GM23338 (cell line): ENCODE results near the gene SHANK2. TPM values are rescaled to one million over a fixed set of nuclear protein-coding genes. Genes with fewer than 3 reads are reported as not detected.

Source experiments
- ATAC-seq: fragments of 200-7000 bp; cut with Tn5 transposase; 3 replicates; pipeline ENCODE4 v1.9.1; 2020
- DNase-seq: peaks from one replicate; pipeline ENCODE4 v3.0.0-alpha.2; 2015; ENCODE audit warnings: low spot score
- H2AFZ ChIP-seq: fragments of 200-600 bp; sonication (generic); 2 replicates; pipeline ENCODE4 v1.8.0; 2016; ENCODE audit warnings: antibody characterized with exemption, mild to moderate bottlenecking, moderate library complexity
- H3F3A ChIP-seq: fragments of 200-600 bp; sonication (generic); replicated peaks from 2 replicates; pipeline ENCODE4 v1.8.0; 2017; ENCODE audit warnings: antibody characterized with exemption, mixed run types, low read depth
- H3K27ac ChIP-seq: fragments of 200-600 bp; sonication (generic); 2 replicates; pipeline ENCODE4 v1.6.1; 2016; ENCODE audit warnings: low read depth
- H3K27me3 ChIP-seq: fragments of 200-600 bp; sonication (generic); 2 replicates; pipeline ENCODE4 v1.8.0; 2016; ENCODE audit warnings: mild to moderate bottlenecking, mixed run types, moderate library complexity; ENCODE audit not compliant: insufficient read depth
- H3K36me3 ChIP-seq: fragments of 200-600 bp; sonication (generic); 2 replicates; pipeline ENCODE4 v1.8.0; 2016; ENCODE audit warnings: mild to moderate bottlenecking; ENCODE audit not compliant: insufficient read depth
- H3K4me1 ChIP-seq: fragments of 200-600 bp; sonication (generic); 2 replicates; pipeline ENCODE4 v1.8.0; 2016; ENCODE audit warnings: mild to moderate bottlenecking, moderate library complexity; ENCODE audit not compliant: insufficient read depth
- H3K4me2 ChIP-seq: fragments of 200-600 bp; sonication (generic); 2 replicates; pipeline ENCODE4 v1.7.1; 2017; ENCODE audit warnings: mixed run types
- H3K4me3 ChIP-seq: fragments of 200-600 bp; sonication (generic); 2 replicates; pipeline ENCODE4 v1.6.1; 2016; ENCODE audit warnings: mixed run types
- H3K79me2 ChIP-seq: fragments of 200-600 bp; sonication (generic); replicated peaks from 2 replicates; pipeline ENCODE4 v1.8.0; 2017; ENCODE audit warnings: mild to moderate bottlenecking; ENCODE audit not compliant: insufficient read depth
- H3K9me2 ChIP-seq: fragments of 200-600 bp; sonication (generic); 2 replicates; pipeline ENCODE4 v1.8.0; 2017; ENCODE audit not compliant: insufficient read depth
- H4K20me1 ChIP-seq: fragments of 200-600 bp; sonication (generic); replicated peaks from 2 replicates; pipeline ENCODE4 v1.8.0; 2017; ENCODE audit warnings: mild to moderate bottlenecking; ENCODE audit not compliant: insufficient read depth
- H3K27ac Mint-ChIP-seq: 2 replicates; pipeline ENCODE4 v1.8.0; 2020; ENCODE audit warnings: inconsistent platforms, mild to moderate bottlenecking, moderate library complexity, mixed read lengths
- H3K27me3 Mint-ChIP-seq: 3 replicates; pipeline ENCODE4 v1.8.0; 2022; ENCODE audit warnings: low read depth, mild to moderate bottlenecking, moderate library complexity, mixed read lengths, inconsistent platforms; ENCODE audit not compliant: insufficient read depth, poor library complexity
- H3K36me3 Mint-ChIP-seq: 3 replicates; pipeline ENCODE4 v1.8.0; 2021; ENCODE audit warnings: low read depth, mild to moderate bottlenecking, inconsistent platforms, moderate library complexity, mixed read lengths
- H3K4me1 Mint-ChIP-seq: 3 replicates; pipeline ENCODE4 v1.8.0; 2020; ENCODE audit warnings: mild to moderate bottlenecking, inconsistent platforms, mixed read lengths
- H3K4me3 Mint-ChIP-seq: 3 replicates; pipeline ENCODE4 v1.8.0; 2021; ENCODE audit warnings: moderate library complexity, mild to moderate bottlenecking, inconsistent platforms, mixed read lengths
- H3K9me3 Mint-ChIP-seq: 3 replicates; pipeline ENCODE4 v1.8.0; 2020; ENCODE audit warnings: moderate library complexity, mild to moderate bottlenecking, inconsistent platforms, mixed read lengths
- CTCF ChIP-seq, 2 experiments: fragments of 200-600 bp in 1 of 2; sonication (generic) in 1 of 2; conservative IDR thresholded peaks; 2 replicates each; pipeline versions ENCODE4 v1.5.1 to v1.6.1; 2016 to 2017; ENCODE audit warnings: antibody characterized with exemption in 2 of 2, low read depth in 2 of 2, mild to moderate bottlenecking in 2 of 2, moderate library complexity in 1 of 2
- ETS1 ChIP-seq: IDR thresholded peaks from 2 replicates; pipeline ENCODE4 v1.6.1; 2016; ENCODE audit warnings: antibody characterized with exemption
- EZH2phosphoT487 ChIP-seq: fragments of 200-600 bp; sonication (generic); IDR thresholded peaks from one replicate; pipeline ENCODE4 v1.8.1; 2018; ENCODE audit warnings: antibody characterized with exemption; ENCODE audit not compliant: unreplicated experiment
- NANOG ChIP-seq: IDR thresholded peaks from 2 replicates; pipeline ENCODE4 v1.6.1; 2016; ENCODE audit warnings: antibody characterized with exemption, borderline replicate concordance
- POLR2AphosphoS5 ChIP-seq: IDR thresholded peaks from 2 replicates; pipeline ENCODE4 v1.6.1; 2016; ENCODE audit warnings: antibody characterized with exemption, low read depth
- REST ChIP-seq: IDR thresholded peaks from one replicate; pipeline ENCODE4 v1.6.1; 2018; ENCODE audit warnings: antibody characterized with exemption; ENCODE audit not compliant: unreplicated experiment
- STAT1 ChIP-seq: IDR thresholded peaks from one replicate; pipeline ENCODE4 v1.6.1; 2016; ENCODE audit warnings: antibody characterized with exemption; ENCODE audit not compliant: unreplicated experiment
- ZNF331 ChIP-seq: fragments of 250-450 bp; sonication (Bioruptor Pico); IDR thresholded peaks from 2 replicates; pipeline ENCODE4 v1.5.0; 2020; ENCODE audit warnings: low read depth, mild to moderate bottlenecking, moderate library complexity
- polyA plus RNA-seq: library from polyadenylated mRNA; unstranded; fragments of >200 nt; fragmentation: Nextera tagmentation; extraction: Ambion mirVana; gene quantifications from 2 replicates; pipeline ENCODE4 v1.2.1, GENCODE V29; 2016
- total RNA-seq: library from RNA; depleted of rRNA; stranded (reverse); fragments of >200 nt; shearing (Covaris generic); gene quantifications from 2 replicates; pipeline ENCODE4 v1.2.3, GENCODE V29; 2014

Gene SHANK2
- total and polyA plus RNA-seq, 2 experiments from 2014 or later, result 22.0 to 81.4 TPM

- Histone ChIP-seq H3K4me2 (no peak overlapping the region), H3K4me1 (peaks cover 5% of the 10 kb centered on the region; the same call in 1 of the 2 replicates), H4K20me1 (peaks cover 15% of the 10 kb centered on the region), H3K36me3 (no peaks in the 10 kb centered on the region), H3K27ac (no peak overlapping the region), H2AFZ (no peak overlapping the region), H3K27me3 (no peaks in the 10 kb centered on the region), H3K9me2 (no peaks in the 10 kb centered on the region), H3K4me3 (no peak overlapping the region), H3K79me2 (peaks cover 89% of the 10 kb centered on the region), H3F3A (no peaks in the 10 kb centered on the region)
- Mint-ChIP-seq H3K9me3 (no peaks in the 10 kb centered on the region), H3K36me3 (peaks cover 39% of the 10 kb centered on the region), H3K27me3 (peaks cover 8% of the 10 kb centered on the region), H3K27ac (peak overlapping the region; percentile 59; the same call in 1 of the 2 replicates), H3K4me1 (peaks cover 31% of the 10 kb centered on the region), H3K4me3 (no peak overlapping the region; the same call in 2 of the 3 replicates)
- DNase-seq (no peak), ATAC-seq (no peak; the same call in 2 of the 3 replicates)
- no peak for TF ChIP-seq CTCF (conservative IDR thresholded peaks at IDR 0.05; ENCODE audit: low read depth in 2 of 2)
- no peak for TF ChIP-seq NANOG
- TF ChIP-seq REST, result no peak
- TF ChIP-seq EZH2phosphoT487, result no peak
- TF ChIP-seq ETS1, result no peak
- TF ChIP-seq STAT1, result no peak
- no peak for TF ChIP-seq ZNF331 (CRISPR knock-in tag)
- no peak for TF ChIP-seq POLR2AphosphoS5
These were observed 38.5 kb downstream of the SHANK2 start for GRCh38 chr11:71213696-71214552.
